ENCODE measurements around the gene CCDC186.

GRCh38 chr10:114188001-114188400, 14.0 kb upstream of the CCDC186 start:
- no peak for TF ChIP-seq POLR2A (IDR thresholded peaks at IDR 0.05; ENCODE audit: low read depth, low read length)
- no peak for TF ChIP-seq BHLHE40 (IDR thresholded peaks at IDR 0.05; ENCODE audit: low read depth, low read length)
- TF ChIP-seq, protein P1, sequence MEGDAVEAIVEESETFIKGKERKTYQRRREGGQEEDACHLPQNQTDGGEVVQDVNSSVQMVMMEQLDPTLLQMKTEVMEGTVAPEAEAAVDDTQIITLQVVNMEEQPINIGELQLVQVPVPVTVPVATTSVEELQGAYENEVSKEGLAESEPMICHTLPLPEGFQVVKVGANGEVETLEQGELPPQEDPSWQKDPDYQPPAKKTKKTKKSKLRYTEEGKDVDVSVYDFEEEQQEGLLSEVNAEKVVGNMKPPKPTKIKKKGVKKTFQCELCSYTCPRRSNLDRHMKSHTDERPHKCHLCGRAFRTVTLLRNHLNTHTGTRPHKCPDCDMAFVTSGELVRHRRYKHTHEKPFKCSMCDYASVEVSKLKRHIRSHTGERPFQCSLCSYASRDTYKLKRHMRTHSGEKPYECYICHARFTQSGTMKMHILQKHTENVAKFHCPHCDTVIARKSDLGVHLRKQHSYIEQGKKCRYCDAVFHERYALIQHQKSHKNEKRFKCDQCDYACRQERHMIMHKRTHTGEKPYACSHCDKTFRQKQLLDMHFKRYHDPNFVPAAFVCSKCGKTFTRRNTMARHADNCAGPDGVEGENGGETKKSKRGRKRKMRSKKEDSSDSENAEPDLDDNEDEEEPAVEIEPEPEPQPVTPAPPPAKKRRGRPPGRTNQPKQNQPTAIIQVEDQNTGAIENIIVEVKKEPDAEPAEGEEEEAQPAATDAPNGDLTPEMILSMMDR (conservative IDR thresholded peaks at IDR 0.05; ENCODE audit: low read depth, low read length) = no peak
- TF ChIP-seq SMC3 (IDR thresholded peaks at IDR 0.05; ENCODE audit: low read depth, low read length) = no peak
- TF ChIP-seq MXI1 (IDR thresholded peaks at IDR 0.05; ENCODE audit: borderline replicate concordance, low read depth, low read length) = no peak
- TF ChIP-seq CEBPB (IDR thresholded peaks at IDR 0.05; ENCODE audit: low read depth, low read length) = no peak
- TF ChIP-seq NFE2L2 (IDR thresholded peaks at IDR 0.05; ENCODE audit: low read depth, low read length) = no peak
- no peak for TF ChIP-seq RCOR1 (IDR thresholded peaks at IDR 0.05; ENCODE audit: insufficient replicate concordance, low read length)
- no peak for TF ChIP-seq MAFK (IDR thresholded peaks at IDR 0.05; ENCODE audit: low read depth, low read length)
- no peak for TF ChIP-seq USF2 (IDR thresholded peaks at IDR 0.05; ENCODE audit: low read depth, low read length)
- no peak for TF ChIP-seq RAD21 (IDR thresholded peaks at IDR 0.05; ENCODE audit: low read length)
- TF ChIP-seq MAZ (IDR thresholded peaks at IDR 0.05; ENCODE audit: borderline replicate concordance, low read depth, low read length) = no peak
- TF ChIP-seq, protein P2, sequence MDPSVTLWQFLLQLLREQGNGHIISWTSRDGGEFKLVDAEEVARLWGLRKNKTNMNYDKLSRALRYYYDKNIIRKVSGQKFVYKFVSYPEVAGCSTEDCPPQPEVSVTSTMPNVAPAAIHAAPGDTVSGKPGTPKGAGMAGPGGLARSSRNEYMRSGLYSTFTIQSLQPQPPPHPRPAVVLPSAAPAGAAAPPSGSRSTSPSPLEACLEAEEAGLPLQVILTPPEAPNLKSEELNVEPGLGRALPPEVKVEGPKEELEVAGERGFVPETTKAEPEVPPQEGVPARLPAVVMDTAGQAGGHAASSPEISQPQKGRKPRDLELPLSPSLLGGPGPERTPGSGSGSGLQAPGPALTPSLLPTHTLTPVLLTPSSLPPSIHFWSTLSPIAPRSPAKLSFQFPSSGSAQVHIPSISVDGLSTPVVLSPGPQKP (IDR thresholded peaks at IDR 0.05; ENCODE audit: borderline replicate concordance, low read depth, low read length) = no peak
- TF ChIP-seq FOS (IDR thresholded peaks at IDR 0.05; ENCODE audit: low read depth, low read length) = no peak
